ENCODE measurements around the gene EPSTI1. TPM values are rescaled to one million over a fixed set of nuclear protein-coding genes. Genes with fewer than 3 reads are reported as not detected.

The EPSTI1 gene
- total and polyA plus RNA-seq, 4 donors = 3.7 to 20.1 (median 15.2) TPM

DNA sequence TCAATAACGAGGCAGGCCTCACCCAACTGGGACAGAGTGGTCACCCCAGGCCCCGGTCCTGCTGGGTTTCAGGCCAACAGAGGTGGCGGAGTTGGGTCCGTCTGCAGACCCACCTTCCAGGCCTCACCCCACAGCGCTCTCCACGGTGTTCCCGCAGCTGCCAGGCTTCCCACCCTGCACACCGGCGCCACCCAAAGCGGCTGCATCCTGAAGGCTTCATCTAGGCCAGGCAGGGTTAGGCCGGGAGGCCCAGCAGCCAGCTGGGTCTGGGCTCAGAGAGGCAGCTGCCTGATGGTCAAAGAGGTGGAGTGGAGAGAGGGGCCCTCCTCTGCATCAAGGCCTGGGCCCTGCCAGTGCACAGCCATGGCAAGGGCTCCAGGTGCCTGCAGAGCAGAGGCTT is 44.1 kb downstream of the EPSTI1 start:
- DNase-seq (no peak), ATAC-seq (ENCODE audit: insufficient read depth, low FRiP score) (no peak)
- Histone ChIP-seq H3K9ac (ENCODE audit: insufficient read depth in 1 of 2, low read length in 2 of 2) (no peak overlapping the region), H3K9me3 (ENCODE audit: control insufficient read depth in 4 of 4, insufficient read depth in 3 of 4, low read length in 3 of 4) (peaks cover 0 to 3% (median 0%) of the 10 kb centered on the region in 4 donors), H3K27ac (ENCODE audit: low read depth in 1 of 2, low read length in 1 of 2) (no peak overlapping the region), H3K27me3 (ENCODE audit: control insufficient read depth in 3 of 3, insufficient read depth in 3 of 3, low read length in 2 of 3) (no peaks in the 10 kb centered on the region), H3K4me3 (no peak overlapping the region), H3K4me1 (ENCODE audit: control insufficient read depth in 5 of 5, insufficient read depth in 5 of 5, low read length in 5 of 5) (no peaks in the 10 kb centered on the region), H3K36me3 (ENCODE audit: control insufficient read depth in 4 of 4, insufficient read depth in 4 of 4, low read length in 4 of 4) (peaks cover 0 to 16% (median 4%) of the 10 kb centered on the region in 4 donors)
- WGBS, 2 donors = 96 to 97% methylated on average over 11 of the region's 11 CpGs
- TF ChIP-seq, protein P1, sequence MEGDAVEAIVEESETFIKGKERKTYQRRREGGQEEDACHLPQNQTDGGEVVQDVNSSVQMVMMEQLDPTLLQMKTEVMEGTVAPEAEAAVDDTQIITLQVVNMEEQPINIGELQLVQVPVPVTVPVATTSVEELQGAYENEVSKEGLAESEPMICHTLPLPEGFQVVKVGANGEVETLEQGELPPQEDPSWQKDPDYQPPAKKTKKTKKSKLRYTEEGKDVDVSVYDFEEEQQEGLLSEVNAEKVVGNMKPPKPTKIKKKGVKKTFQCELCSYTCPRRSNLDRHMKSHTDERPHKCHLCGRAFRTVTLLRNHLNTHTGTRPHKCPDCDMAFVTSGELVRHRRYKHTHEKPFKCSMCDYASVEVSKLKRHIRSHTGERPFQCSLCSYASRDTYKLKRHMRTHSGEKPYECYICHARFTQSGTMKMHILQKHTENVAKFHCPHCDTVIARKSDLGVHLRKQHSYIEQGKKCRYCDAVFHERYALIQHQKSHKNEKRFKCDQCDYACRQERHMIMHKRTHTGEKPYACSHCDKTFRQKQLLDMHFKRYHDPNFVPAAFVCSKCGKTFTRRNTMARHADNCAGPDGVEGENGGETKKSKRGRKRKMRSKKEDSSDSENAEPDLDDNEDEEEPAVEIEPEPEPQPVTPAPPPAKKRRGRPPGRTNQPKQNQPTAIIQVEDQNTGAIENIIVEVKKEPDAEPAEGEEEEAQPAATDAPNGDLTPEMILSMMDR (IDR thresholded peaks at IDR 0.05; ENCODE audit: control extremely low read depth, extremely low read depth) = no peak

DNA sequence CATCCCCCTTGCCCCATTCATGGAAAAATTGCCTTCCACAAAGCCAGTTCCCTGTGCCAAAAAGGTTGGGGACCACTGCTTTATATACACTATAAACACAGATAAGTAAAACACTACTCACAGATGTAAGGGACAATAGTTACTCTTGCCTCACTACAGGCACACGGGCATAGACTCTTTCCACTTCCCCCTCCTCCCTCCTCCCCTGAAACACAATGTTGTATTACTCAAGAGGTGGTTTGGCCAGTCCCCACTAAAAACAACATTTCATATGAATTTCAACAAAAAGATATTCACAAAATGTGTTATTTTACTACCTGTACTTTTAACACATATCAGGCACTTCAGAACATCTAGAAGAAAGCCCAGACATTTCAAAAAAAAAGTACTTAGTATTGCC is 45.1 kb downstream of the EPSTI1 start:
- H3K27me3 ChIP-seq (ENCODE audit: control insufficient read depth in 3 of 3, insufficient read depth in 3 of 3, low read length in 2 of 3) = no peaks in the 10 kb centered on the region
- no peak for ATAC-seq (ENCODE audit: insufficient read depth, low FRiP score)
- no peak overlapping the region for H3K4me3 ChIP-seq
- H3K4me1 ChIP-seq (ENCODE audit: control insufficient read depth in 5 of 5, insufficient read depth in 5 of 5, low read length in 5 of 5) = no peaks in the 10 kb centered on the region
- TF ChIP-seq, protein P1 (IDR thresholded peaks at IDR 0.05; ENCODE audit: control extremely low read depth, extremely low read depth) = no peak
- peaks cover 0 to 10% (median 1%) of the 10 kb centered on the region in 4 donors for H3K36me3 ChIP-seq (ENCODE audit: control insufficient read depth in 4 of 4, insufficient read depth in 4 of 4, low read length in 4 of 4)
- WGBS, 2 donors = 16% methylated on average over 1 of the region's 1 CpG
- DNase-seq = no peak
- H3K27ac ChIP-seq (ENCODE audit: low read depth in 1 of 2, low read length in 1 of 2) = no peak overlapping the region
- H3K9ac ChIP-seq (ENCODE audit: insufficient read depth in 1 of 2, low read length in 2 of 2) = no peak overlapping the region
- peaks cover 0 to under 1% (median 0%) of the 10 kb centered on the region in 4 donors for H3K9me3 ChIP-seq (ENCODE audit: control insufficient read depth in 4 of 4, insufficient read depth in 3 of 4, low read length in 3 of 4)

DNA sequence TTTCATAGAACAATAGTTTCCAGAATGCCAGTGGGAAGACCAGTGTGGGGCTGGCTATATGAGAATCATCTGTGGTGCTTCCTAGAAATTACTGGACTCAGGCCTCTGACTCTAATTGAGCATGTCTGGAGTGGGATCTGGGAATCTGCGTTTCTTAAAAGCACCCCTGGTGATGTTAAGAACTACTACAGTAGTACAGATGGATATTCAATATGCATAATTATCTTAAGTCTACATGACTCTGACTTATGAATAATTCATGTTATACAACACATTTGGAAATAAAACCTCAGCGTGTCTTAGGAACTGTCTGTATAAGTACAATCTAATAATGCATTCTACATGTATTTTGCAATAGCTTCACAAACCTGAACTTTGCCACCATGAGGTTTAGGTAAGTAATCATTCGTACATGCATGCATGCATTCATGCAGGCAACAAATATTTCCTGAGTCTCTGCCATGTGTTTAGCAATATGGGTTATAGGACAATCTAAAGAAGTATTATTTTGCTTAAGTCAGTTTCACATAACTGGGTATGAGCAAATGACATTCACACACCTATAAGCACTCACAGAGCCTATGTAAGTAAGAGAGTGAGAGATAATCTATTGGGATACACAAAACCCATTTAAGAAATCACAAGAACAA is 62.0 kb downstream of the EPSTI1 start:
- no peak overlapping the region for H3K27ac ChIP-seq (ENCODE audit: low read depth in 1 of 2, low read length in 1 of 2)
- TF ChIP-seq, protein P1 (IDR thresholded peaks at IDR 0.05; ENCODE audit: control extremely low read depth, extremely low read depth) = no peak
- no peak overlapping the region for H3K4me3 ChIP-seq
- WGBS, 2 donors = 94% methylated on average over 3 of the region's 3 CpGs
- no peak overlapping the region for H3K9ac ChIP-seq (ENCODE audit: insufficient read depth in 1 of 2, low read length in 2 of 2)
- H3K27me3 ChIP-seq (ENCODE audit: control insufficient read depth in 3 of 3, insufficient read depth in 3 of 3, low read length in 2 of 3) = no peaks in the 10 kb centered on the region
- H3K36me3 ChIP-seq (ENCODE audit: control insufficient read depth in 4 of 4, insufficient read depth in 4 of 4, low read length in 4 of 4) = peaks cover 0 to 9% (median 5%) of the 10 kb centered on the region in 4 donors
- ATAC-seq (ENCODE audit: insufficient read depth, low FRiP score) (no peak), DNase-seq (no peak)
- peaks cover 0 to 4% (median under 1%) of the 10 kb centered on the region in 4 donors for H3K9me3 ChIP-seq (ENCODE audit: control insufficient read depth in 4 of 4, insufficient read depth in 3 of 4, low read length in 3 of 4)
- peaks cover 0 to 2% (median 0%) of the 10 kb centered on the region in 5 donors for H3K4me1 ChIP-seq (ENCODE audit: control insufficient read depth in 5 of 5, insufficient read depth in 5 of 5, low read length in 5 of 5)

Measured in lung (tissue), 12 donors.